OCI-LY3 (cell line): ENCODE measurements around the gene OR3A1.

Experiments used
- CTCF ChIP-seq: fragments of 200-600, 300-600 bp; sonication (generic); IDR thresholded peaks from 2 replicates; pipeline ENCODE4 v1.5.1; 2014; ENCODE audit warnings: antibody characterized with exemption, low read length, low read depth
- EZH2phosphoT487 ChIP-seq: fragments of 200-600 bp; shearing (Covaris generic); IDR thresholded peaks from 2 replicates; pipeline ENCODE4 v1.6.1; 2018; ENCODE audit warnings: antibody characterized with exemption, mixed run types, low read depth

- no peak for TF ChIP-seq EZH2phosphoT487
- no peak for TF ChIP-seq CTCF
Observed at GRCh38 chr17:3260600-3260999, 37.6 kb downstream of the OR3A1 start.
